Skin epidermis (tissue), 12 donors: ENCODE data around the gene ZNF611.
A peak's percentile ranks its signal among the peaks of the same experiment; 100 is the strongest.
"Not testable (repeated sequence)": the region's sequence is repeated elsewhere in the genome, so short reads cannot be mapped to it uniquely, and the experiment has no call there.

ENCODE experiments used
- H3K27ac ChIP-seq, 21 experiments: fragments of 200-600 bp; sonication (generic) in 11 of 21; one replicate each; pipeline ENCODE4 v1.5.0; 2020; ENCODE audit warnings: mild to moderate bottlenecking in 3 of 21, inconsistent platforms in 2 of 21, moderate library complexity in 2 of 21
- H3K4me3 ChIP-seq, 7 experiments: fragments of 200-600 bp; sonication (generic) in 2 of 7; one replicate each; pipeline ENCODE4 v1.5.0; 2020; ENCODE audit warnings: inconsistent platforms in 2 of 7, mild to moderate bottlenecking in 2 of 7, moderate library complexity in 1 of 7

The ZNF611 gene

GRCh38 chr19:52722062-52723003 is 12.5 kb downstream of the ZNF611 start:
- Histone ChIP-seq H3K4me3 (no peak overlapping the region), H3K27ac (no peak overlapping the region)

GRCh38 chr19:52720541-52720940 is 14.3 kb downstream of the ZNF611 start:
- H3K4me3 ChIP-seq, H3K27ac ChIP-seq: not testable (repeated sequence)

GRCh38 chr19:52716522-52716921 is 18.3 kb downstream of the ZNF611 start:
- Histone ChIP-seq H3K27ac (no peak overlapping the region), H3K4me3 (no peak overlapping the region)

GRCh38 chr19:52715902-52716301 is 18.9 kb downstream of the ZNF611 start:
- H3K27ac ChIP-seq = peak overlapping the region in 1 of 21 experiments; percentile 3
- not testable (repeated sequence) for H3K4me3 ChIP-seq

GRCh38 chr19:52715330-52715729 is 19.5 kb downstream of the ZNF611 start:
- H3K27ac ChIP-seq = peak overlapping the region in 1 of 21 experiments; percentile 3
- H3K4me3 ChIP-seq = not testable (repeated sequence)

GRCh38 chr19:52713051-52713450 is 21.8 kb downstream of the ZNF611 start:
- not testable (repeated sequence) for H3K4me3 ChIP-seq, H3K27ac ChIP-seq

GRCh38 chr19:52711661-52712060 is 23.2 kb downstream of the ZNF611 start:
- H3K27ac ChIP-seq, H3K4me3 ChIP-seq: not testable (repeated sequence)

GRCh38 chr19:52710538-52710937 is 24.3 kb downstream of the ZNF611 start:
- Histone ChIP-seq H3K27ac (no peak overlapping the region), H3K4me3 (no peak overlapping the region)

- not testable (repeated sequence) for H3K27ac ChIP-seq, H3K4me3 ChIP-seq
These were observed 29.2 kb downstream of the ZNF611 start for GRCh38 chr19:52705615-52706014.

- no peak overlapping the region for H3K4me3 ChIP-seq
- no peak overlapping the region for H3K27ac ChIP-seq
These were observed 30.9 kb downstream of the ZNF611 start for GRCh38 chr19:52703917-52704316.

GRCh38 chr19:52700673-52701072 is 34.2 kb downstream of the ZNF611 start:
- Histone ChIP-seq H3K4me3 (no peak overlapping the region), H3K27ac (no peak overlapping the region)

GRCh38 chr19:52699555-52699954 is 35.3 kb downstream of the ZNF611 start:
- not testable (repeated sequence) for H3K27ac ChIP-seq, H3K4me3 ChIP-seq

- H3K27ac ChIP-seq = no peak overlapping the region
- no peak overlapping the region for H3K4me3 ChIP-seq
These were observed 38.8 kb downstream of the ZNF611 start for GRCh38 chr19:52695996-52696395.

- Histone ChIP-seq H3K4me3 (no peak overlapping the region), H3K27ac (no peak overlapping the region)
These were observed 39.9 kb downstream of the ZNF611 start for GRCh38 chr19:52694921-52695320.

- not testable (repeated sequence) for H3K4me3 ChIP-seq, H3K27ac ChIP-seq
These were observed 40.6 kb downstream of the ZNF611 start for GRCh38 chr19:52694281-52694680.

- no peak overlapping the region for H3K27ac ChIP-seq
- no peak overlapping the region for H3K4me3 ChIP-seq
These were observed 42.3 kb downstream of the ZNF611 start for GRCh38 chr19:52692431-52693008.

GRCh38 chr19:52691737-52692136 is 43.1 kb downstream of the ZNF611 start:
- Histone ChIP-seq H3K4me3 (no peak overlapping the region), H3K27ac (peak overlapping the region in 5 of 21 experiments; percentile 86 to 92 (median 89))

- Histone ChIP-seq H3K4me3 (peak overlapping the region; percentile 48 to 74 (median 61)), H3K27ac (peak overlapping the region in 20 of 21 experiments; percentile 65 to 93 (median 88))
These were observed 43.6 kb downstream of the ZNF611 start for GRCh38 chr19:52691215-52691610.

- Histone ChIP-seq H3K4me3 (peak overlapping the region; percentile 48 to 74 (median 61)), H3K27ac (peak overlapping the region in 20 of 21 experiments; percentile 65 to 93 (median 88))
These were observed 44.3 kb downstream of the ZNF611 start for GRCh38 chr19:52690369-52691214.

GRCh38 chr19:52689843-52690368 is 44.9 kb downstream of the ZNF611 start:
- Histone ChIP-seq H3K4me3 (peak overlapping the region; percentile 48 to 74 (median 61)), H3K27ac (peak overlapping the region in 20 of 21 experiments; percentile 64 to 93 (median 88))
